Mucosa of gallbladder (tissue), 1 donor: Measurements from ENCODE around the gene SLC9A5. TPM values are rescaled to one million over a fixed set of nuclear protein-coding genes. Genes with fewer than 3 reads are reported as not detected.

Experiments used
- DNase-seq: peaks from one replicate; pipeline ENCODE4 v3.0.0-alpha.2; 2020; ENCODE audit warnings: low spot score
- total RNA-seq: library from RNA; stranded (reverse); gene quantifications from one replicate; pipeline ENCODE4 v1.2.1, GENCODE V29; 2021
- donor health status: DM: no; HTN: no; CAD: no.

The SLC9A5 gene
- total RNA-seq, 1 donor from 2014 or later: 3.2 TPM

- no peak for DNase-seq
Observed at GRCh38 chr16:67281536-67282446, 33.0 kb downstream of the SLC9A5 start.

GRCh38 chr16:67282447-67282805 lies 33.6 kb downstream of the SLC9A5 start:
- DNase-seq: no peak

- no peak for DNase-seq
Observed at GRCh38 chr16:67283039-67283825, 34.5 kb downstream of the SLC9A5 start.

- no peak for DNase-seq
Observed at GRCh38 chr16:67283826-67284555, 35.2 kb downstream of the SLC9A5 start.

- DNase-seq: peak; percentile 49
Observed at GRCh38 chr16:67284699-67285646, 36.2 kb downstream of the SLC9A5 start.

- DNase-seq: no peak
Observed at GRCh38 chr16:67286441-67287235, 37.9 kb downstream of the SLC9A5 start.

GRCh38 chr16:67287960-67288359 lies 39.2 kb downstream of the SLC9A5 start:
- no peak for DNase-seq

- DNase-seq: no peak
Observed at GRCh38 chr16:67291461-67291860, 42.7 kb downstream of the SLC9A5 start.

- DNase-seq: no peak
Observed at GRCh38 chr16:67294171-67294757, 45.5 kb downstream of the SLC9A5 start.

- DNase-seq: no peak
Observed at GRCh38 chr16:67294938-67295361, 46.2 kb downstream of the SLC9A5 start.

GRCh38 chr16:67296420-67296819 lies 47.6 kb downstream of the SLC9A5 start:
- DNase-seq: no peak

GRCh38 chr16:67298277-67298676 lies 49.5 kb downstream of the SLC9A5 start:
- no peak for DNase-seq

GRCh38 chr16:67299269-67299668 lies 50.5 kb downstream of the SLC9A5 start:
- DNase-seq: no peak

GRCh38 chr16:67301080-67301782 lies 52.5 kb downstream of the SLC9A5 start:
- no peak for DNase-seq

GRCh38 chr16:67302076-67302475 lies 53.3 kb downstream of the SLC9A5 start:
- no peak for DNase-seq

GRCh38 chr16:67302970-67303369 lies 54.2 kb downstream of the SLC9A5 start:
- DNase-seq: no peak

- DNase-seq: no peak
Observed at GRCh38 chr16:67304020-67304419, 55.2 kb downstream of the SLC9A5 start.

GRCh38 chr16:67305216-67306071 lies 56.7 kb downstream of the SLC9A5 start:
- DNase-seq: no peak
